Femur (tissue), 1 donor: ENCODE results near the gene MGRN1.

ENCODE experiments used
- DNase-seq: peaks from one replicate; pipeline ENCODE4 v3.0.0-alpha.2; 2017

Gene MGRN1

GRCh38 chr16:4606354-4606753, 18.3 kb upstream of the MGRN1 start:
- DNase-seq = no peak

DNA sequence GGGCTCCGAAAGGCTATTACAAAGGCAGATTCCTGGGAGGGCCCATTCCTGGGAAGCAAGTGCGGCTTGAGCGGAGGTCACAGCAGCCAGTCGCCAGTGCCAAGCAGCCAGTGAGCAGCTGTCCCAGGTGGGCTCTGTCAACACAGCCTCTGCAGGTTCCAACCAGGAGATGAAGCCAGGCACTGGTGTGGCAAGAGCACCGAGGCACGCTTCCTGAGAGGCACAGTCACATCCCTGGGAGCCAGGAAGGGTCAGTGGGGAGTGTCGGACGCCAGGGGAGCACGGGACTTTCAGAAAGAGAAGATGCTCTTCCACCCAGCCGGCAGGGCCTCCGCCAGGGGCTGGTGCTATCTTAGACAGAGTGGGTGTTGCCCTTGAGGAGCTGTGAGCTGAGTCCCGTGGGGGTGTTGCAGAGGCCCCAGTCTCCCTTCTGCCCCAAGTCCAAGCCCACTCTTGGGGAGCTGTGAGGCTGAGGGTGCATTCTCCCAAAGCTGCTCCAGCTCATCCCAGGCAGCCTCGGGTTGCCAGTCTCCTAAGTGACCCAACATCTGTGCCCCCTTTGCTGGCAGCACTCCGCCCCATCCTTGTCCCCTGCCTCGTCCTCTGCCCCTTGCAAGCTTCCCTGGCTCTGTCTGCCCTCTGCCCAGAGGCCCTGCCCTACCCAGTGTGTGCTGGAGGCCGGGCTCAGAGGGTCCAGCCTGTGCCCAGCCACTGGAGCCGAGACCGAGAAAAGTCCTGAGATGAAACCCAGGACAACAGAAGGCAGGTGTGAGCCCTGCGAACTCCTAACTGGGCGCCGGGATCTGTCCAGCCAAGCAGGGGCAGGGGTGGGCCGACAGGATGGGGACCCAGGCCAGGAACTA, 16.6 kb upstream of the MGRN1 start:
- no peak for DNase-seq

DNA sequence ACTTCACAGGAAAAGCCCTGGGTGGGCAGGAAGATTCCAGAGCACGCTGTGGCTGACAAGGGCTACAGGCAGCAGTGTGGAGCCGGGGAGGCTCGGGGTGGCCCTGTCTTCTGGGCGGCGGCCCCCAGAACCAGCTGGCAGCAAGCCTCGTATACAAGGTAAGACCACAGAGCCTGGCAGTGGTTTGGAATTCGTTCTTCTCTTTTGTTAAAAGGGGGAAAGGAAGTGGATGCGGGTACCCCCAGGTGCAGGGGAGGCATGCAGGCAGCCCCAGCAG, 16.0 kb upstream of the MGRN1 start:
- DNase-seq = no peak

DNA sequence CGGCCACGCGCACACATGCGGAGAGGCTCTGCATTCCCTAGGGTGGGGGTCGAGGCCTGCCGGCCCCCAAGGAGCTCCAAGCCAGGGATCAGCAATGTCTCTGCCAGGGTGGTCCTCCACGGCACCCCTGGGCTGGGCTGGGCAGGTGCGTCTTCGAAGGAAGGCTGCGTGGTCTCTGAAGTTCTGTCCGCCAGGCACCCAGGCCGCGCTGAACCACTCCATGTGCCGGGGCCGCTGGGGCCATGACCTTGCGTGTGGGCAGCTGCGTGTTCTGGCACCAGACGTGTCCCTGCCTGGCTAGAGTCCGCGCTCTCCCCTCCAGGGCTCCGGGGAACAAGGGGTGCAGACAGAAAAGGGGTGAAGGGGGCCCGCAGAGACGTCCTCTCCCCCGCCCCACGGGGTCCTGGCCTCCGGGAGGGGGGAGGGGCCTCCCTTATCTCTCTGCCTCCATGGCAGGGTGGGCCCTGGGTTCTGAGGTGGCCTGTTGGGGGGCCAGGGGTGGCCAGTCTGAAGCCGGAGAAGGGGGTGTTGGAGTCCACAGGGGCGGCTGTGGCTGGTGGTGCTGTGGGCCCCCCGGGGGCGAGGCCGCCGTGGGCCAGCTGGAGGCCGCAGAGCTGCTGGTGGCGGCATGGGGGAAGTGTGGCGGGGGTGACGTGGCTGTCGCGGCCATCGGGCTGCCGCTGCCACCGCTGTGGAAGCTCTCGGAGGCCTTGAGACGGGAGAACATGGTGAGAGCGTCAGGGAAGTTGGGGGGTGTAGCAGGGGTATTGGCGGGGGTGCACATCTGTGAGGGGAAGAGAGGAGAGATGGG, 15.2 kb upstream of the MGRN1 start:
- no peak for DNase-seq

GRCh38 chr16:4610011-4611005, 14.3 kb upstream of the MGRN1 start:
- DNase-seq = no peak

DNA sequence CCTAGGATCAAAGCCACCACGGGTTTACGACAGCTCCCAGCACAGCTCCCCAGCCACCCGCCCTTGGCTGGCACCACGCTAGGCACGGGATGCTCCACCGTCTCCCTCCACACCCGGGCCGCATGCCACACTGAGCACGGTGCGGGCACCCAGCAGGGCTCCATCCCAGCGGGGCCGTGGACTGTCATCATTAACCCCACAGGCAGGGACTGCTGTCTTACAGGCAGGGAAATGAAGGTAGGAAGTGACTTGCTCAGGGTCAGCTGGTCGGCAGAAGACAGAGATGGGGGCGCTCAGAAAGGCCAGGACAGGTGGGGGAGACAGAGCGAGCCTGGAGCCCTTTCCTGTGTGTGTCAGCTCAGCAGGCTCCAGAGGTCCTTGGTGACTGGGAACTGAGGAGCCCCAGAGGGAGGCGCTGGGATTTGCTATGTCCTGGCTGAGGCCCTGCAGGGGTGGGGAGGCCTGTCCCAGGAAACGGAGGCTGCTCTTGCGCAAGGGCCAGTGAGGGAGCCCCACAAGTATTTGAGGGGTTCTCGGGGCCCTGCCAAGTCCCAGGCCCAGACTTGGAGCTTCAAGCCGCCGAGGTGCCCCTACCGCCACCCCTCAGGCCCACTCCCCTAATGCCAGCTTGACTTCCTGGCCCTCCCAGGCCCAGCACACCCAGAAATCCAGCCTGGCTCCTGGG, 13.1 kb upstream of the MGRN1 start:
- DNase-seq = no peak

DNA sequence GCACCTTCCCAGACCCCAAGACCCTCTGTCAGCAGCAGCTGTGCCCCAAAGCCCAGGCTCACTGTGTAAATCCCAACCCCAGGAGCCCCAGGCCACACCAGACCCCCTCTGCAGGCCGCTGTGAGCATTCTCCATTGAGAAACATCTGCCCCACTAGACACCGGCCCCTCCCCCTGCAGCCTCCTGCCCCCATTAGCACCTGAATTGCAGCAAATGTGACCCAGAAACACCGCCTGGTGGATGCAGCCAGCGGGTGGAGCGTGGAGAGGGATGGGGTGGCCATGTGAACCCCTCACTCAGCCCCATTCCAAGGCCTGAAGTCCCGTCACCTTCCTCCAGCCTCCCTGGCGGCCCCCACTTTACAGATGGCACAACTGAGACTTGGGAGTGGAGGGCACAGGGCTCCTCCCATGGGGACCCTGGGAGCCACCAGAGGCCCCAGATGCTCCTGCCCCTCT, 12.1 kb upstream of the MGRN1 start:
- no peak for DNase-seq

DNA sequence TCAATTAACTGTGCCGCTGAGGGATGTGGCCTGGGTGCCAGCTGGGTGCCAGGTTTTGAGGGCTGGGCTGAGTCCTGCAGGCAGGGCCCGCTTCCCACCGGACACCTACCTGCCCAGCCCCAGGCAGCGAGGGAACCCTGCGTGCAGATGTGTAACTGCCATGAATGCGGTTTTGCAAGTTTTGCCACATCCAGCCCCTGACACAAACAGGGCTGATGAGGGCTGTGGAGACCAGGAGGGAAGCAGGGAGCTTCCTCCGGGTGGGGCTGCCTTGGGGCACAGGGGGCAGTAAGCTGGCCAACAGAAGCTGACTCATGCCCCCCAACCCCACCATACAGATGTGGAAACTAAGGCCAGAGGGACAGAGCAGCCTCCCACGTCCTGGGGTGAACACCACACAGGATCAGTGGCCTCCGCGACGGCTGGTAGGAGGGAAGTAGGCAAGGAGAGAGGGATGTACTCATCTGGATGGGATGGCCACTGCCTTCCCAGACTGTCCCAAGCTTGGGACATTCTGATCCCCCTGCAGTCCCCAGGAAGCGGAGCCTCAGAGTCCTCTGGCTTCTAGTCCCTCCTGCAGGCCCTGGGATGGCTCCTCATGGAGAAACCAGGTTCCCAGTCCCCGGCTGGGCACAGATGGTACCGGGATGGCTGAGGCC, 11.5 kb upstream of the MGRN1 start:
- no peak for DNase-seq

DNA sequence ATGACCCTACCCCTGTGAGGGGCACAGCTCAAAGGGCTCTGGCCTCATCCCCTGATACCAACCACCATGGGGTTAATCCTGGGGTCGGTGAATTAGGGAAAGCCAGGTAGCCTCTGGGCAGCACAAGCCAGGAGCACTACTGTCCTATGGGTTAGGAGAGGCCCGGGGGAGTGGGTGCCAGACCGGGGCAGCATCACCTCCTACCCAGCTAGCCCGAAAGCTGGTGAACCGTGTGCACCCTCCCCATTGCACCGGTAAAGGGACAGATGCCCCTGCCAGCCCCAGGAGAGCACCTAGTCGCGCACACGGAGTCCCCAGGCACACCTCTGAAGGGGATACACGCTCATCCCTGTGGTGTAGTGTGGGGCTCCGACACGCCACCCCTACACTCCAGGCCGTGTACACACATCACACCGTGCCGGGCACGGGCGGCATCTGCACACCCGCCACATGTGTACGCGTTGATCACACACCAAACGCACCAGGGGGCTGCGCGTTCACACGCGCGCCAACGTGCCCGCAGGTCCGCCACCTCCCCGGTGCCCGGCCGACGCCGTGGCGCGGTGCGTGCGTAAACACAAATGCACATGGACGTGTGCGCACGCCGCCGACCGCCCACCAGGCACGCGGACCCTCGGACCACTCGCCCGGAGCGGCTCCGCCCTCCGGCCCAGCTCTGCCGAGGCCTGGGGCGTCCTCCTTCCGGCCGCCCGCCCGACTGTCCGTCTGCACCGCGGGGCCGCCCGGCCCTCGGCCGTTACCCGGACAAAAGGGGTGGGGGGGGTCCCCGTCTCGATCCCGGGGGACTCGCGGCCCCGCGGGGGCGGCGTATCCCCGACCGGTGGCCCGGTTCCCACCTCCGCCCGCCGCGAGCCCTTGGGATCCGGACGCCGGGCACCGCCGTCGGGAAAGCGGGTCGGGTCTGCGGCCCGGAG, 10.7 kb upstream of the MGRN1 start:
- no peak for DNase-seq

GRCh38 chr16:4614571-4615383, 9.8 kb upstream of the MGRN1 start, which contains the start of gene UBALD1:
TSS of gene UBALD1 (minus strand) at chr16:4614888. CDS start at chr16:4614797, 91 bp downstream.
- peak; percentile 86 for DNase-seq

GRCh38 chr16:4615384-4616046, 9.1 kb upstream of the MGRN1 start:
- DNase-seq = peak; percentile 64

DNA sequence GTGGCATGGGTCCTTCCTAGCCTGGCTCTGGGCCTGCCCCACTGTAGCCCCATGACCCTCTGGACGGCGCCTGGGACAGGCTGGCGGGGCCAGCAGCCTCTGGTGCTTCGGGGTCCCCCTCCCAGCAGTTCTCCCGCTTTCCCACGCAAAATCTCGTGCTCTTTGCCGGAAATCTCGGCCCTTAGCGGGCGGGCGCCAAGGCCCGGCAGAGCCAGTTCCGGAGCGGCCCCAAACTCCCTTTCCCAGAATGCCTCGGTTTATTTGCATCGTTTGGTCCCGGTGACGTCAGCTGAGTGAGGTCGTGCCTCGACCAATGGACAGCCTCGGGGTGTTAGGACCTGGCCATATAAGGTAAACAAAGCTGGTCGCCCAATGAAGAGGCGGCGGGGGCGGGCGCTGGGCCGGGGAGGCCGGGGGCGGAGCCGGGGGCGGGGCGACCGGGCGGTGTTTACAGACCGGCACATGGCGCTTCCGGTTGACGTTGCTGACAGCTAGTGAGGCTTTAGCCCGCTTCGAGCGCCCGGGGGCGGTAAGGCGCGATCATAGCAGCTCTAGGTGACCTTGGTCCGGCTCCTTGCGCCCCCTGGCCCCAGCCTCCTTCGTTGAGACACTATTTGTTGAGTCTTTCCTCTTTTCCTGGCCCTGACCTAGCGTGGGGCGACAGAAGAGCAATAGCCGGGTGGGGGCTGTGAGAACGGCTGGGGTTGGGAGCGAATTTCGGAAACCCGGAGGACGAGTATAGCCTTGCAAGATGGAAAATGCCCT, 8.4 kb upstream of the MGRN1 start:
- peak; percentile 100 for DNase-seq

- no peak for DNase-seq
Observed at GRCh38 chr16:4617880-4618279, 6.7 kb upstream of the MGRN1 start.

GRCh38 chr16:4618645-4619418, 5.8 kb upstream of the MGRN1 start:
- no peak for DNase-seq

- DNase-seq = no peak
Observed at GRCh38 chr16:4623593-4623992, 1.0 kb upstream of the MGRN1 start.

DNA sequence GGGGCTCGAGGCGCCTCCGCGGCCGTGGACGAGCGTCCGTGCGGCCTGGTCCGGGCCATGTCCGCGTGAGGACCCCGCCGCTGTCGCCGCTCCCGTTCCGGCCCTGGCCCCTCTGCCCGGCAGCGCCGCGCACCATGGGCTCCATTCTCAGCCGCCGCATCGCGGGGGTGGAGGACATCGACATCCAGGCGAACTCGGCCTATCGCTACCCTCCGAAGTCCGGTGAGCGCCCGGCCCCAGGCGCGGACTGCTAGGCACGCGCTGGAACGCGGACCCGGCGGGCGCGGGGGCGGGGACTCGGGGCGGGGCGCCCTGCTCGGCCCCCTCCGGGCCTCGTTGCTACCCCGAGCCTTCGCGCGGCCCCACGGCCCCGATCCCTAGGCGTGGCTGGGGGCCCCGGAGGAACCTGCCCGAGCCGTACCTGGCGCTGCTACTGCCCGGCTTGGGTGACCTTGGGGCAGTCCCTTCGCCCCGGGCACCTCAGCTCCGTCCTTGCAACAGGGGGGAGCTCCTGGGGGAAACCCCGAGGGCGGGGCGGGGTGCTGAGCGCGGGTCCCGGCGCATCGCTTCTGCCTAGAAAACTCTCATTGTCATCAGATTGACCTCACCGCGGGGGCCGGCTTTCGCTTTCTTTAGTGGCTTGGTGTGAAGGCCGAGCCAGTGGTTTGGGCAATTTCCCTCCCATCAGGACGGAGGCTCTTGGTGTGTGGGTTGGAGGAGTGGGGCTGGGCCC, 367 bp downstream of the MGRN1 start:
- peak; percentile 79 for DNase-seq
